GM23338 (cell line): Measurements from ENCODE around the gene NOP9. TPM values are rescaled to one million over a fixed set of nuclear protein-coding genes. Genes with fewer than 3 reads are reported as not detected.

Source experiments
- ATAC-seq: fragments of 200-7000 bp; cut with Tn5 transposase; 3 replicates; pipeline ENCODE4 v1.9.1; 2020
- DNase-seq: peaks from one replicate; pipeline ENCODE4 v3.0.0-alpha.2; 2015; ENCODE audit warnings: low spot score
- H2AFZ ChIP-seq: fragments of 200-600 bp; sonication (generic); 2 replicates; pipeline ENCODE4 v1.8.0; 2016; ENCODE audit warnings: antibody characterized with exemption, mild to moderate bottlenecking, moderate library complexity
- H3F3A ChIP-seq: fragments of 200-600 bp; sonication (generic); replicated peaks from 2 replicates; pipeline ENCODE4 v1.8.0; 2017; ENCODE audit warnings: antibody characterized with exemption, mixed run types, low read depth
- H3K27ac ChIP-seq: fragments of 200-600 bp; sonication (generic); 2 replicates; pipeline ENCODE4 v1.6.1; 2016; ENCODE audit warnings: low read depth
- H3K27me3 ChIP-seq: fragments of 200-600 bp; sonication (generic); 2 replicates; pipeline ENCODE4 v1.8.0; 2016; ENCODE audit warnings: mild to moderate bottlenecking, mixed run types, moderate library complexity; ENCODE audit not compliant: insufficient read depth
- H3K36me3 ChIP-seq: fragments of 200-600 bp; sonication (generic); 2 replicates; pipeline ENCODE4 v1.8.0; 2016; ENCODE audit warnings: mild to moderate bottlenecking; ENCODE audit not compliant: insufficient read depth
- H3K4me1 ChIP-seq: fragments of 200-600 bp; sonication (generic); 2 replicates; pipeline ENCODE4 v1.8.0; 2016; ENCODE audit warnings: mild to moderate bottlenecking, moderate library complexity; ENCODE audit not compliant: insufficient read depth
- H3K4me2 ChIP-seq: fragments of 200-600 bp; sonication (generic); 2 replicates; pipeline ENCODE4 v1.7.1; 2017; ENCODE audit warnings: mixed run types
- H3K4me3 ChIP-seq: fragments of 200-600 bp; sonication (generic); 2 replicates; pipeline ENCODE4 v1.6.1; 2016; ENCODE audit warnings: mixed run types
- H3K79me2 ChIP-seq: fragments of 200-600 bp; sonication (generic); replicated peaks from 2 replicates; pipeline ENCODE4 v1.8.0; 2017; ENCODE audit warnings: mild to moderate bottlenecking; ENCODE audit not compliant: insufficient read depth
- H3K9me2 ChIP-seq: fragments of 200-600 bp; sonication (generic); 2 replicates; pipeline ENCODE4 v1.8.0; 2017; ENCODE audit not compliant: insufficient read depth
- H4K20me1 ChIP-seq: fragments of 200-600 bp; sonication (generic); replicated peaks from 2 replicates; pipeline ENCODE4 v1.8.0; 2017; ENCODE audit warnings: mild to moderate bottlenecking; ENCODE audit not compliant: insufficient read depth
- H3K27ac Mint-ChIP-seq: 2 replicates; pipeline ENCODE4 v1.8.0; 2020; ENCODE audit warnings: inconsistent platforms, mild to moderate bottlenecking, moderate library complexity, mixed read lengths
- H3K27me3 Mint-ChIP-seq: 3 replicates; pipeline ENCODE4 v1.8.0; 2022; ENCODE audit warnings: low read depth, mild to moderate bottlenecking, moderate library complexity, mixed read lengths, inconsistent platforms; ENCODE audit not compliant: insufficient read depth, poor library complexity
- H3K36me3 Mint-ChIP-seq: 3 replicates; pipeline ENCODE4 v1.8.0; 2021; ENCODE audit warnings: low read depth, mild to moderate bottlenecking, inconsistent platforms, moderate library complexity, mixed read lengths
- H3K4me1 Mint-ChIP-seq: 3 replicates; pipeline ENCODE4 v1.8.0; 2020; ENCODE audit warnings: mild to moderate bottlenecking, inconsistent platforms, mixed read lengths
- H3K4me3 Mint-ChIP-seq: 3 replicates; pipeline ENCODE4 v1.8.0; 2021; ENCODE audit warnings: moderate library complexity, mild to moderate bottlenecking, inconsistent platforms, mixed read lengths
- H3K9me3 Mint-ChIP-seq: 3 replicates; pipeline ENCODE4 v1.8.0; 2020; ENCODE audit warnings: moderate library complexity, mild to moderate bottlenecking, inconsistent platforms, mixed read lengths
- CREB1 ChIP-seq: fragments of 250-450 bp; sonication (Bioruptor Pico); IDR thresholded peaks from 2 replicates; pipeline ENCODE4 v1.5.0; 2020; ENCODE audit warnings: low read depth, mild to moderate bottlenecking, moderate library complexity
- CTCF ChIP-seq, 2 experiments: fragments of 200-600 bp in 1 of 2; sonication (generic) in 1 of 2; conservative IDR thresholded peaks; 2 replicates each; pipeline versions ENCODE4 v1.5.1 to v1.6.1; 2016 to 2017; ENCODE audit warnings: antibody characterized with exemption in 2 of 2, low read depth in 2 of 2, mild to moderate bottlenecking in 2 of 2, moderate library complexity in 1 of 2
- ETS1 ChIP-seq: IDR thresholded peaks from 2 replicates; pipeline ENCODE4 v1.6.1; 2016; ENCODE audit warnings: antibody characterized with exemption
- EZH2 ChIP-seq: fragments of 200-600 bp; sonication (generic); IDR thresholded peaks from one replicate; pipeline ENCODE4 v1.8.0; 2017; ENCODE audit warnings: antibody characterized with exemption, mild to moderate bottlenecking, low read depth; ENCODE audit not compliant: unreplicated experiment
- EZH2phosphoT487 ChIP-seq: fragments of 200-600 bp; sonication (generic); IDR thresholded peaks from one replicate; pipeline ENCODE4 v1.8.1; 2018; ENCODE audit warnings: antibody characterized with exemption; ENCODE audit not compliant: unreplicated experiment
- JUNB ChIP-seq: IDR thresholded peaks from one replicate; pipeline ENCODE4 v1.6.1; 2016; ENCODE audit warnings: antibody characterized with exemption; ENCODE audit not compliant: unreplicated experiment
- NANOG ChIP-seq: IDR thresholded peaks from 2 replicates; pipeline ENCODE4 v1.6.1; 2016; ENCODE audit warnings: antibody characterized with exemption, borderline replicate concordance
- POLR2AphosphoS5 ChIP-seq: IDR thresholded peaks from 2 replicates; pipeline ENCODE4 v1.6.1; 2016; ENCODE audit warnings: antibody characterized with exemption, low read depth
- REST ChIP-seq: IDR thresholded peaks from one replicate; pipeline ENCODE4 v1.6.1; 2018; ENCODE audit warnings: antibody characterized with exemption; ENCODE audit not compliant: unreplicated experiment
- STAT1 ChIP-seq: IDR thresholded peaks from one replicate; pipeline ENCODE4 v1.6.1; 2016; ENCODE audit warnings: antibody characterized with exemption; ENCODE audit not compliant: unreplicated experiment
- ZNF114 ChIP-seq: fragments of 250-450 bp; sonication (Bioruptor Pico); IDR thresholded peaks from 2 replicates; pipeline ENCODE4 v1.5.0; 2020; ENCODE audit warnings: mild to moderate bottlenecking, moderate library complexity
- ZNF331 ChIP-seq: fragments of 250-450 bp; sonication (Bioruptor Pico); IDR thresholded peaks from 2 replicates; pipeline ENCODE4 v1.5.0; 2020; ENCODE audit warnings: low read depth, mild to moderate bottlenecking, moderate library complexity
- ZNF462 ChIP-seq: fragments of 250-450 bp; sonication (Bioruptor Pico); IDR thresholded peaks from 2 replicates; pipeline ENCODE4 v1.5.0; 2020; ENCODE audit warnings: mild to moderate bottlenecking, moderate library complexity
- polyA plus RNA-seq: library from polyadenylated mRNA; unstranded; fragments of >200 nt; fragmentation: Nextera tagmentation; extraction: Ambion mirVana; gene quantifications from 2 replicates; pipeline ENCODE4 v1.2.1, GENCODE V29; 2016
- total RNA-seq: library from RNA; depleted of rRNA; stranded (reverse); fragments of >200 nt; shearing (Covaris generic); gene quantifications from 2 replicates; pipeline ENCODE4 v1.2.3, GENCODE V29; 2014

Gene NOP9
- total and polyA plus RNA-seq, 2 experiments from 2014 or later: 7.9 to 32.8 TPM

- no peak overlapping the region for H3K27ac ChIP-seq
- H3K9me2 ChIP-seq: no peaks in the 10 kb centered on the region
- TF ChIP-seq CTCF (conservative IDR thresholded peaks at IDR 0.05; ENCODE audit: low read depth in 2 of 2) (no peak), NANOG (no peak), ZNF331 (CRISPR knock-in tag) (no peak), ZNF114 (CRISPR knock-in tag) (no peak), REST (no peak), EZH2phosphoT487 (no peak), POLR2AphosphoS5 (no peak), JUNB (no peak), ZNF462 (no peak), ETS1 (no peak), CREB1 (no peak), EZH2 (no peak), STAT1 (no peak)
- DNase-seq (no peak), ATAC-seq (peak; percentile 10)
- peak overlapping the region; percentile 80 for H3K4me3 ChIP-seq
- Mint-ChIP-seq H3K27ac (no peak overlapping the region), H3K27me3 (peaks cover 73% of the 10 kb centered on the region), H3K36me3 (no peaks in the 10 kb centered on the region; the same call in 2 of the 3 replicates), H3K9me3 (no peaks in the 10 kb centered on the region; the same call in 2 of the 3 replicates), H3K4me3 (peak overlapping the region; percentile 74), H3K4me1 (peaks cover 23% of the 10 kb centered on the region)
- no peaks in the 10 kb centered on the region for H3K79me2 ChIP-seq
- H3K36me3 ChIP-seq: no peaks in the 10 kb centered on the region
- peak overlapping the region; percentile 92 for H3K4me2 ChIP-seq
- H2AFZ ChIP-seq: peak overlapping the region; percentile 100
- no peaks in the 10 kb centered on the region; the same call in 1 of the 2 replicates for H4K20me1 ChIP-seq
- H3K27me3 ChIP-seq: peaks cover 78% of the 10 kb centered on the region
- peaks cover 26% of the 10 kb centered on the region; the same call in 1 of the 2 replicates for H3K4me1 ChIP-seq
- 0 out of 2 replicates have a peak, but pooled peaks cover 8% of the 10 kb centered on the region for H3F3A ChIP-seq
These were observed 32.1 kb downstream of the NOP9 start for GRCh38 chr14:24331731-24332267.
